Fibroblast of lung (primary cell): Measurements from ENCODE around the gene DNAH9. TPM values are rescaled to one million over a fixed set of nuclear protein-coding genes. Genes with fewer than 3 reads are reported as not detected.

ENCODE experiments used
- DNase-seq, 2 donors: peaks; one replicate each; pipeline versions ENCODE4 v3.0.0 to v3.0.0-alpha.2; 2010; ENCODE audit warnings: low read depth in 2 of 2
- H2AFZ ChIP-seq: 2 replicates; pipeline ENCODE4 v1.5.1; 2012; ENCODE audit warnings: low read length, control low read depth, inconsistent platforms
- H3K27ac ChIP-seq: 2 replicates; pipeline ENCODE4 v1.5.1; 2011; ENCODE audit warnings: low read length, control low read depth; ENCODE audit not compliant: insufficient read depth
- H3K27me3 ChIP-seq: 2 replicates; pipeline ENCODE4 v1.5.1; 2011; ENCODE audit warnings: mild to moderate bottlenecking, low read length; ENCODE audit not compliant: control insufficient read depth, insufficient read depth
- H3K36me3 ChIP-seq: 2 replicates; pipeline ENCODE4 v1.5.1; 2011; ENCODE audit warnings: low read length; ENCODE audit not compliant: control insufficient read depth, insufficient read depth
- H3K4me1 ChIP-seq: 2 replicates; pipeline ENCODE4 v1.5.1; 2011; ENCODE audit warnings: low read length; ENCODE audit not compliant: control insufficient read depth, insufficient read depth; ENCODE audit errors: extremely low read depth
- H3K4me2 ChIP-seq: 2 replicates; pipeline ENCODE4 v1.5.1; 2011; ENCODE audit warnings: low read length, control low read depth; ENCODE audit not compliant: insufficient read depth; ENCODE audit errors: extremely low read depth
- H3K4me3 ChIP-seq, 4 experiments: fragments of 200-600 bp in 1 of 4; sonication (generic) in 1 of 4; replicated peaks in 1 of 4; 2 replicates each; pipeline ENCODE4 v1.5.1; 2011 to 2016; ENCODE audit warnings: low read length in 4 of 4, low read depth in 3 of 4, mild to moderate bottlenecking in 3 of 4, control low read depth in 2 of 4, inconsistent platforms in 1 of 4, mixed read lengths in 1 of 4; ENCODE audit not compliant: insufficient read depth in 1 of 4; ENCODE audit errors: control extremely low read depth in 1 of 4
- H3K79me2 ChIP-seq: 2 replicates; pipeline ENCODE4 v1.5.1; 2012; ENCODE audit warnings: mild to moderate bottlenecking, low read length, inconsistent platforms; ENCODE audit not compliant: control insufficient read depth, insufficient read depth
- H3K9ac ChIP-seq: 2 replicates; pipeline ENCODE4 v1.5.1; 2011; ENCODE audit warnings: mild to moderate bottlenecking, low read length, control low read depth; ENCODE audit not compliant: insufficient read depth
- H3K9me3 ChIP-seq: 2 replicates; pipeline ENCODE4 v1.5.1; 2012; ENCODE audit warnings: low read depth, low read length; ENCODE audit not compliant: control insufficient read depth, insufficient read depth
- H4K20me1 ChIP-seq: 2 replicates; pipeline ENCODE4 v1.5.1; 2011; ENCODE audit warnings: low read length; ENCODE audit not compliant: control insufficient read depth, insufficient read depth; ENCODE audit errors: extremely low read depth
- CTCF ChIP-seq, 2 donors: IDR thresholded peaks in 1 of 2; conservative IDR thresholded peaks in 1 of 2; 1 replicate in 1 of 2; 2 replicates in 1 of 2; pipeline ENCODE4 v1.5.1; 2011 to 2012; ENCODE audit warnings: low read length in 2 of 2, control low read depth in 1 of 2, inconsistent platforms in 1 of 2, low read depth in 1 of 2, mild to moderate bottlenecking in 1 of 2
- EZH2 ChIP-seq: IDR thresholded peaks from 2 replicates; pipeline ENCODE4 v1.5.1; 2012; ENCODE audit warnings: low read length, control low read depth, mild to moderate bottlenecking; ENCODE audit errors: missing control alignments
- polyA plus RNA-seq, 2 donors: library from polyadenylated mRNA; depleted of rRNA in 1 of 2; stranded (reverse) in 1 of 2; unstranded in 1 of 2; fragments of >200 nt; gene quantifications; 2 replicates each; pipeline ENCODE4 v1.2.1, GENCODE V29; 2011 to 2012; ENCODE audit warnings: missing spikeins in 1 of 2
- total RNA-seq: library from RNA; depleted of rRNA; stranded (reverse); fragments of >200 nt; gene quantifications from 2 replicates; pipeline ENCODE4 v1.2.1, GENCODE V29; 2014

DNAH9 gene
- total and polyA plus RNA-seq, 2 donors (not counting 1 experiment from before 2014, with no cell fraction given): not detected

- H4K20me1 ChIP-seq: no peaks in the 10 kb centered on the region
- H3K27me3 ChIP-seq: no peaks in the 10 kb centered on the region
- no peaks in the 10 kb centered on the region for H3K9me3 ChIP-seq
- H3K79me2 ChIP-seq: no peaks in the 10 kb centered on the region
- H3K4me2 ChIP-seq: no peak overlapping the region
- no peaks in the 10 kb centered on the region for H3K36me3 ChIP-seq
- no peak for TF ChIP-seq EZH2
- peak; percentile 43 to 58 for TF ChIP-seq CTCF (conservative IDR thresholded peaks at IDR 0.05 in 1 of 2, IDR thresholded peaks at IDR 0.05 in 1 of 2; ENCODE audit: low read depth in 1 of 2, low read length in 2 of 2)
- H3K27ac ChIP-seq: no peak overlapping the region
- H2AFZ ChIP-seq: no peak overlapping the region
- no peak overlapping the region for H3K4me3 ChIP-seq
- peak; percentile 29 to 47 for DNase-seq
- no peak overlapping the region for H3K9ac ChIP-seq
- H3K4me1 ChIP-seq: no peaks in the 10 kb centered on the region
Observed at GRCh38 chr17:11644265-11645212, 46.3 kb downstream of the DNAH9 start.

DNA sequence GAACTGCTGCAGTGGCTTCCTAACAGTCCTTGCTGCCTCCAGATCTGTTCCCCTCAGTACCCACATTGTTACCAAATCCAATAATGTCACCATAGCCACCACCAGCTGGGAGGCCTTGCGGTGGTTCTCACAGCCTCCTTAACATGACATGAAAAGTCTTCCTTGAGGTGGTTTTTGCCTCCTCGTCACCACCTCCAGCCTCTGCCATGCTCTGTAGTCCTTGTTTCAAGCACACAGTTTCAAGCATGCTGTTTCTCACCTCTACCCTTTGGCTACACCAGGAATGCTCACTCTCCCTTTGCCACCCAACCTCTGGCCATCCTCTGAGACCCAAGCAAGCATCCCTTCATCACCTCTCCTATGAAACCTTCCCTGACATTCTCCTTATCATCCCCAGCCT is 47.2 kb downstream of the DNAH9 start:
- Histone ChIP-seq H3K4me3 (no peak overlapping the region), H3K79me2 (no peaks in the 10 kb centered on the region), H3K27me3 (no peaks in the 10 kb centered on the region), H3K9me3 (no peaks in the 10 kb centered on the region), H3K4me1 (no peaks in the 10 kb centered on the region), H3K4me2 (no peak overlapping the region), H2AFZ (no peak overlapping the region), H3K36me3 (no peaks in the 10 kb centered on the region), H3K27ac (no peak overlapping the region), H3K9ac (no peak overlapping the region), H4K20me1 (no peaks in the 10 kb centered on the region)
- DNase-seq: no peak
- TF ChIP-seq EZH2 (no peak), CTCF (conservative IDR thresholded peaks at IDR 0.05 in 1 of 2, IDR thresholded peaks at IDR 0.05 in 1 of 2; ENCODE audit: low read depth in 1 of 2, low read length in 2 of 2) (no peak)

DNA sequence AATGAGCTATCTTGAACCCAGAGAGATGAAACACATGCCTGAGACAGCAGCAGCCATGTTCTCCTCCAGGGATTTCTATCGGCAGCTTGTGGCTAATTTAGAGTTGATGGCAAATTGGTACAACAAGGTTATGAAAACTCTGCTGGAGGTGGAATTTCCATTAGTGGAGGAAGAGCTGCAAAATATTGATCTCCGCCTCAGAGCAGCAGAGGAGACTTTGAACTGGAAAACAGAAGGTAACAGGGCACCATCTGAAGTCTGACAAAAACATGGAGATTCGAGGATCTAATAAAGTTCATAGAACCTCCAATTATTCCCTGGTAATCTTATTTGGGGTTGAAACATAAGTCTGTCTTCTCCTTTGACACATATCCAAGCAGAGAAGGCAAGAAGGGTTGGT is 52.8 kb downstream of the DNAH9 start:
- H3K4me1 ChIP-seq: no peaks in the 10 kb centered on the region
- no peaks in the 10 kb centered on the region for H3K27me3 ChIP-seq
- no peak overlapping the region for H3K9ac ChIP-seq
- no peak for DNase-seq
- H3K4me2 ChIP-seq: no peak overlapping the region
- no peaks in the 10 kb centered on the region for H3K36me3 ChIP-seq
- no peaks in the 10 kb centered on the region for H4K20me1 ChIP-seq
- H2AFZ ChIP-seq: no peak overlapping the region
- no peaks in the 10 kb centered on the region for H3K79me2 ChIP-seq
- TF ChIP-seq CTCF (conservative IDR thresholded peaks at IDR 0.05 in 1 of 2, IDR thresholded peaks at IDR 0.05 in 1 of 2; ENCODE audit: low read depth in 1 of 2, low read length in 2 of 2) (no peak), EZH2 (no peak)
- H3K4me3 ChIP-seq: no peak overlapping the region
- no peak overlapping the region for H3K27ac ChIP-seq
- no peaks in the 10 kb centered on the region for H3K9me3 ChIP-seq
